DOHH2 (cell line): ENCODE data around the gene URI1.

ENCODE experiments used
- EZH2phosphoT487 ChIP-seq: fragments of 200-600 bp; sonication (generic); IDR thresholded peaks from 2 replicates; pipeline ENCODE4 v1.6.1; 2017; ENCODE audit warnings: borderline replicate concordance, mild to moderate bottlenecking, antibody characterized with exemption, low read length, moderate library complexity, mixed read lengths
- TF ChIP-seq, protein P1 (sequence below): fragments of 200-600 bp; sonication (generic); IDR thresholded peaks from one replicate; pipeline ENCODE4 v1.5.1; 2014; ENCODE audit warnings: antibody characterized with exemption, mild to moderate bottlenecking, low read depth, low read length; ENCODE audit not compliant: poor library complexity, severe bottlenecking

GRCh38 chr19:30009013-30009412 is 67.0 kb downstream of the URI1 start:
- TF ChIP-seq, protein P1, sequence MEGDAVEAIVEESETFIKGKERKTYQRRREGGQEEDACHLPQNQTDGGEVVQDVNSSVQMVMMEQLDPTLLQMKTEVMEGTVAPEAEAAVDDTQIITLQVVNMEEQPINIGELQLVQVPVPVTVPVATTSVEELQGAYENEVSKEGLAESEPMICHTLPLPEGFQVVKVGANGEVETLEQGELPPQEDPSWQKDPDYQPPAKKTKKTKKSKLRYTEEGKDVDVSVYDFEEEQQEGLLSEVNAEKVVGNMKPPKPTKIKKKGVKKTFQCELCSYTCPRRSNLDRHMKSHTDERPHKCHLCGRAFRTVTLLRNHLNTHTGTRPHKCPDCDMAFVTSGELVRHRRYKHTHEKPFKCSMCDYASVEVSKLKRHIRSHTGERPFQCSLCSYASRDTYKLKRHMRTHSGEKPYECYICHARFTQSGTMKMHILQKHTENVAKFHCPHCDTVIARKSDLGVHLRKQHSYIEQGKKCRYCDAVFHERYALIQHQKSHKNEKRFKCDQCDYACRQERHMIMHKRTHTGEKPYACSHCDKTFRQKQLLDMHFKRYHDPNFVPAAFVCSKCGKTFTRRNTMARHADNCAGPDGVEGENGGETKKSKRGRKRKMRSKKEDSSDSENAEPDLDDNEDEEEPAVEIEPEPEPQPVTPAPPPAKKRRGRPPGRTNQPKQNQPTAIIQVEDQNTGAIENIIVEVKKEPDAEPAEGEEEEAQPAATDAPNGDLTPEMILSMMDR, result no peak
- TF ChIP-seq EZH2phosphoT487, result no peak
